CD4-positive, alpha-beta memory T cell (primary cell): ENCODE results near the gene EXOC3. TPM values are rescaled to one million over a fixed set of nuclear protein-coding genes. Genes with fewer than 3 reads are reported as not detected.
A peak's percentile ranks its signal among the peaks of the same experiment; 100 is the strongest.

ENCODE experiments used
- CTCF ChIA-PET: fragments of 350-600 bp; sonication (Branson Sonifier 250); formaldehyde crosslinking; loops from one replicate; lab custom pipeline; 2021; ENCODE audit warnings: inconsistent platforms; ENCODE audit not compliant: partially characterized antibody; lab: Charles Lee
- POLR2A ChIA-PET: fragments of 350-600 bp; sonication (Branson Sonifier 250); formaldehyde crosslinking; loops from one replicate; lab custom pipeline; 2021; ENCODE audit not compliant: partially characterized antibody; lab: Charles Lee
- DNase-seq, 5 donors: peaks; one replicate each; pipeline versions ENCODE4 v3.0.0 to v3.0.0-alpha.2; 2020 to 2022; ENCODE audit warnings: mixed read lengths in 1 of 5
- H3K27ac ChIP-seq: one replicate; pipeline ENCODE4 v1.7.0; 2013; ENCODE audit warnings: low read depth, low read length
- H3K27me3 ChIP-seq: 2 replicates; pipeline ENCODE4 v1.7.0; 2013; ENCODE audit warnings: mild to moderate bottlenecking, low read length, moderate library complexity; ENCODE audit not compliant: insufficient read depth
- H3K36me3 ChIP-seq: 2 replicates; pipeline ENCODE4 v1.7.0; 2013; ENCODE audit warnings: mild to moderate bottlenecking, low read length, moderate library complexity; ENCODE audit not compliant: insufficient read depth
- H3K4me1 ChIP-seq: 2 replicates; pipeline ENCODE4 v1.7.0; 2013; ENCODE audit warnings: mild to moderate bottlenecking, low read length, moderate library complexity; ENCODE audit not compliant: insufficient read depth
- H3K4me3 ChIP-seq, 2 donors: one replicate each; pipeline ENCODE4 v1.7.0; 2013; ENCODE audit warnings: low read length in 2 of 2, mild to moderate bottlenecking in 1 of 2
- H3K9me3 ChIP-seq, 2 donors: one replicate each; pipeline ENCODE4 v1.7.0; 2013; ENCODE audit warnings: low read length in 2 of 2, control low read depth in 1 of 2; ENCODE audit not compliant: control insufficient read depth in 1 of 2
- H3K27ac Mint-ChIP-seq, 7 donors: one replicate each; pipeline ENCODE4 v1.8.0; 2020 to 2021; ENCODE audit warnings: mixed read lengths in 7 of 7, mild to moderate bottlenecking in 6 of 7, inconsistent platforms in 3 of 7, moderate library complexity in 3 of 7
- H3K27me3 Mint-ChIP-seq, 2 donors: one replicate each; pipeline ENCODE4 v1.8.0; 2020 to 2021; ENCODE audit warnings: mixed read lengths in 2 of 2
- H3K36me3 Mint-ChIP-seq, 2 donors: one replicate each; pipeline ENCODE4 v1.8.0; 2020 to 2021; ENCODE audit warnings: mixed read lengths in 2 of 2, inconsistent platforms in 1 of 2, mild to moderate bottlenecking in 1 of 2
- H3K4me1 Mint-ChIP-seq, 4 donors: one replicate each; pipeline ENCODE4 v1.8.0; 2020 to 2021; ENCODE audit warnings: mixed read lengths in 4 of 4, mild to moderate bottlenecking in 1 of 4
- H3K4me3 Mint-ChIP-seq, 8 donors: one replicate each; pipeline ENCODE4 v1.8.0; 2020 to 2021; ENCODE audit warnings: mixed read lengths in 8 of 8, mild to moderate bottlenecking in 7 of 8, moderate library complexity in 6 of 8, inconsistent platforms in 3 of 8
- H3K9me3 Mint-ChIP-seq, 8 donors: one replicate each; pipeline ENCODE4 v1.8.0; 2020 to 2021; ENCODE audit warnings: mixed read lengths in 8 of 8, mild to moderate bottlenecking in 5 of 8, inconsistent platforms in 3 of 8, moderate library complexity in 1 of 8
- intact Hi-C: fragments of 100-400 bp; cut with micrococcal nuclease; formaldehyde crosslinking; loops from one replicate; pipeline ENCODE4 v1.15.1; 2023
- polyA plus RNA-seq, 2 donors: library from polyadenylated mRNA; unstranded; fragments of 300-500 nt; fragmentation: Illumina TruSeq; gene quantifications; one replicate each; pipeline ENCODE4 v1.2.3, GENCODE V29; 2021
- total RNA-seq, 2 experiments: library from RNA; stranded (reverse); gene quantifications; one replicate each; pipeline ENCODE4 v1.2.3, GENCODE V29; 2021

EXOC3 gene
- total and polyA plus RNA-seq, 4 experiments from 2014 or later: 32.0 to 96.1 (median 62.9) TPM

DNA sequence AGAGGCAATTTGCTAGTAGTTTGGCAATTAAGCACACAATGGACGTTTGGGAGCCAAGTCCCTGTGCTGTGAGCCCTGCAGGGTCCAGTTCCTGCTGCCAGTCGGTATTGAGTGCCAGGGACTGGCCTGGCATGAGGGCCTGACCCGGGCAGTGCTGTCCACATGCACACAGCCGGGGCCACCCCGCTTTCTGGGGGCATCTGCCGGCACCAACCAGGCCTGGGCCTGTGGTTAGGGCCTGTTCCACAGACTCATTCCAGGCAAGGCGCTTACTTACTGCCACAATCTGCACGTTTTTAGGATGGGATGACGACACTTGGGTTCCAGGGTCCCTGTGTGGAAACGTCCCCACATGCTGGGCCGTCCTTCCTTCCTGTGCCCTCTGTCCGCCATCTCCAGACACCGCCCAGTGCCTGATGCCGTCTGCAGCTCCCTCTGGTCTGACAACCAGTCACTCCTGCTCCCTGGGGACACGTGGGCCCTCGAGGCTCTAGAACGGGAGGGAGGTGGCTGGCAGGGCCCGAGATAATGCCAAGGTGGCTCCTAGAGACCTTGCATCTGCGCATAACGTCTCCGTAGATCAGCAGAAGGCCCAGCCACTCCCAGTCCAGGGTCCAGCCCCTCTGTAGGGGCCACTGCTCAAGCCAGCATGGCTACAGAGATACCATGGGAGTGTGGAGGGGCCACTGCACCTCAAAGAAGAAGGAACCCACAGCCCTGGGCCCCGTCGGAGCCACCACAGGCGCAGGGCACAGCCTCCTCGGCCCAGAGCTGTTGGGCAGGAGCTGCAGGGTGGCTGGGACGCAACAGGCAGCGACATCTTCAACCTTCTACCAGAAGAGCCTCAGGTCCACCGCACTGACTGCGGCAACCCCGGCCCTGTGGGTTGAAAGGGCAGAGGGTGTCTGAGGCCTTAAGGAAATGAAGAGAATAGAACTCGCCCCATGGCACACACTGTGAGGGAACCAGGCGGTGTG, 56.5 kb downstream of the EXOC3 start:
- POLR2A ChIA-PET: no interaction called here
- H3K27me3 Mint-ChIP-seq: peaks cover 2 to 10% of the 10 kb centered on the region in 2 donors
- no peaks in the 10 kb centered on the region for H3K27me3 ChIP-seq
- H3K9me3 Mint-ChIP-seq: no peaks in the 10 kb centered on the region
- H3K4me1 Mint-ChIP-seq: peaks cover 0 to 5% (median 0%) of the 10 kb centered on the region in 4 donors
- no peak overlapping the region for H3K4me3 ChIP-seq
- H3K27ac Mint-ChIP-seq: no peak overlapping the region
- H3K4me1 ChIP-seq: no peaks in the 10 kb centered on the region
- intact Hi-C loops: no loop called here
- DNase-seq: no peak
- H3K4me3 Mint-ChIP-seq: no peak overlapping the region
- CTCF ChIA-PET: no interaction called here
- no peaks in the 10 kb centered on the region for H3K9me3 ChIP-seq
- no peaks in the 10 kb centered on the region for H3K36me3 ChIP-seq
- no peak overlapping the region for H3K27ac ChIP-seq
- no peaks in the 10 kb centered on the region for H3K36me3 Mint-ChIP-seq

GRCh38 chr5:500491-500890, 57.5 kb downstream of the EXOC3 start:
- Histone ChIP-seq H3K4me1 (no peaks in the 10 kb centered on the region), H3K9me3 (no peaks in the 10 kb centered on the region), H3K36me3 (no peaks in the 10 kb centered on the region), H3K4me3 (no peak overlapping the region), H3K27me3 (no peaks in the 10 kb centered on the region), H3K27ac (no peak overlapping the region)
- intact Hi-C loops: no loop called here
- DNase-seq: no peak
- ChIA-PET POLR2A (no interaction called here), CTCF (no interaction called here)
- Mint-ChIP-seq H3K36me3 (no peaks in the 10 kb centered on the region), H3K27ac (no peak overlapping the region), H3K4me1 (peaks cover 0 to 5% (median 0%) of the 10 kb centered on the region in 4 donors), H3K9me3 (no peaks in the 10 kb centered on the region), H3K4me3 (no peak overlapping the region), H3K27me3 (peaks cover 2 to 10% of the 10 kb centered on the region in 2 donors)

DNA sequence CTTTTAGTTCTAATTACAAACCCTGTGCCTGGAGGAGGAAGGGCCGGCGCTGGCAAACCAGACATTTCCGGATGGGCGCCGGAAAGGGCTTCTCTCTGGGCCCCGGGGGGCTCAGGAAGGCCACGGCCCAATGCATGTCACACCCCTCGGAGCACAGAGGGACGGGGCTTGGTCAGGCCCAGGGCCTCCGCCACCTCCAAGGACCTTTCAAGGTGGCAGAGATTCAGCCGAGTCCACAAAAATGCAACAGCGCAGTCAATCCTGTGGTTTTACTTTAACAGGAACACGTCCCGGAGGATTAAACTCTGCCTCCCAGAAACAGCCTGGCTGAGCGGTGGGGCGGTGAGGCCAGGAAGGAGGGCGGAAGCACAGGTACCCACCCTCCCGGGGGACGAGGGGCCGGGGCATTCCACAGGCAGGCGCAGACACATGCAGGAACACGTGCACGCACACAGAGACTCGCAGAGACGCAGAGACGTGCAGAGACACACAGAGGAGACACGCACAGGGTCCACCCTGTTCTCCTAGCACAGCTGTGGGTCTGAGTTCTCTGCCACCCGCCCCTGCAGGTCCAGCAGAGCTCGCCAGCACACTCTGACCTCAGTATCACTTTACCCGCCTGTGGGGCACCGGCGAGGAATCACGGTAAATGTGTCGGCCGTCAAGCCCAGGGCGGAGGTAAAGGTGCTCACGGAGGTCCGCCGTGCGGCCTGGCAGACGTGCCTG, 58.3 kb downstream of the EXOC3 start:
- Histone ChIP-seq H3K36me3 (no peaks in the 10 kb centered on the region), H3K27ac (no peak overlapping the region), H3K9me3 (no peaks in the 10 kb centered on the region), H3K4me1 (no peaks in the 10 kb centered on the region), H3K27me3 (no peaks in the 10 kb centered on the region), H3K4me3 (no peak overlapping the region)
- CTCF ChIA-PET: no interaction called here
- peaks cover 2 to 10% of the 10 kb centered on the region in 2 donors for H3K27me3 Mint-ChIP-seq
- no peaks in the 10 kb centered on the region for H3K9me3 Mint-ChIP-seq
- intact Hi-C loops: no loop called here
- peak in 1 of 5 donors; percentile 31 for DNase-seq
- no peaks in the 10 kb centered on the region for H3K36me3 Mint-ChIP-seq
- no peak overlapping the region for H3K4me3 Mint-ChIP-seq
- no peak overlapping the region for H3K27ac Mint-ChIP-seq
- H3K4me1 Mint-ChIP-seq: peaks cover 0 to 5% (median 0%) of the 10 kb centered on the region in 4 donors
- POLR2A ChIA-PET: no interaction called here

DNA sequence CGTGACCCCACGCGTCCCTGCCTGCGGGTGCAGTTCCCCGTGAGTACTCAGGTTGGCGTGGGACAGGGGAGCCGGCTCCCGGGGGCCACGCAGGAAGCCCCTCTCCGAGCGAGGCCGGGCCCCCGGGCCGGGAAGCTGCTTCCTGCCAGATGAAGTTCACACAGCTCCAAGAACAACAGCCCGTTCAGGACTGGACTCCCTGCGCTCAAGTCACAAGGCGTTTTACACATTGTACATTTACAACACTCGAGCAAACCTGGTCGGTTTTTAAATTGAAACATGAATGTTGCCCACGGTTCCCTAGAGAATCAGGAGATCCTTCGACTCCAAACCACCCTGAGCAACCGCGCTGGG, 58.8 kb downstream of the EXOC3 start:
- CTCF ChIA-PET: no interaction called here
- Histone ChIP-seq H3K9me3 (no peaks in the 10 kb centered on the region), H3K4me3 (no peak overlapping the region), H3K36me3 (no peaks in the 10 kb centered on the region), H3K4me1 (no peaks in the 10 kb centered on the region), H3K27ac (no peak overlapping the region), H3K27me3 (no peaks in the 10 kb centered on the region)
- Mint-ChIP-seq H3K4me1 (peaks cover 0 to 5% (median 0%) of the 10 kb centered on the region in 4 donors), H3K9me3 (no peaks in the 10 kb centered on the region), H3K4me3 (no peak overlapping the region), H3K36me3 (no peaks in the 10 kb centered on the region), H3K27me3 (peaks cover 2 to 10% of the 10 kb centered on the region in 2 donors), H3K27ac (no peak overlapping the region)
- DNase-seq: peak in 1 of 5 donors; percentile 16
- intact Hi-C loops: no loop called here
- POLR2A ChIA-PET: no interaction called here

- peak overlapping the region in 1 of 7 donors; percentile 26 for H3K27ac Mint-ChIP-seq
- CTCF ChIA-PET: no interaction called here
- no peaks in the 10 kb centered on the region for H3K9me3 Mint-ChIP-seq
- H3K27me3 Mint-ChIP-seq: peaks cover 2 to 9% of the 10 kb centered on the region in 2 donors
- H3K27ac ChIP-seq: no peak overlapping the region
- H3K4me3 ChIP-seq: no peak overlapping the region
- H3K36me3 Mint-ChIP-seq: no peaks in the 10 kb centered on the region
- H3K27me3 ChIP-seq: no peaks in the 10 kb centered on the region
- H3K4me1 Mint-ChIP-seq: peaks cover 0 to 5% (median 0%) of the 10 kb centered on the region in 4 donors
- H3K36me3 ChIP-seq: no peaks in the 10 kb centered on the region
- no peaks in the 10 kb centered on the region for H3K9me3 ChIP-seq
- intact Hi-C loops: no loop called here
- H3K4me3 Mint-ChIP-seq: no peak overlapping the region
- no peaks in the 10 kb centered on the region for H3K4me1 ChIP-seq
- DNase-seq: peak in 1 of 5 donors; percentile 16
- POLR2A ChIA-PET: no interaction called here
Observed at GRCh38 chr5:502325-503079, 59.5 kb downstream of the EXOC3 start.

- no peaks in the 10 kb centered on the region for H3K4me1 ChIP-seq
- DNase-seq: no peak
- Mint-ChIP-seq H3K9me3 (no peaks in the 10 kb centered on the region), H3K27ac (no peak overlapping the region), H3K4me1 (peaks cover 0 to 5% (median 0%) of the 10 kb centered on the region in 4 donors), H3K4me3 (no peak overlapping the region), H3K27me3 (peaks cover 2 to 4% of the 10 kb centered on the region in 2 donors), H3K36me3 (no peaks in the 10 kb centered on the region)
- H3K4me3 ChIP-seq: no peak overlapping the region
- no peak overlapping the region for H3K27ac ChIP-seq
- H3K36me3 ChIP-seq: no peaks in the 10 kb centered on the region
- H3K27me3 ChIP-seq: no peaks in the 10 kb centered on the region
- ChIA-PET POLR2A (no interaction called here), CTCF (no interaction called here)
- H3K9me3 ChIP-seq: no peaks in the 10 kb centered on the region
- intact Hi-C loops: no loop called here
Observed at GRCh38 chr5:504326-505154, 61.6 kb downstream of the EXOC3 start.
